HG03457 (cell line): ENCODE data around the gene CDK2.
"Not testable (repeated sequence)": the region's sequence is repeated elsewhere in the genome, so short reads cannot be mapped to it uniquely, and the experiment has no call there.

Source experiments
- ATAC-seq: cut with Tn5 transposase; IDR thresholded peaks from one replicate; pipeline ENCODE4 v1.9.1; 2021; ENCODE audit warnings: moderate number of reproducible peaks; ENCODE audit not compliant: unreplicated experiment

The CDK2 gene

GRCh38 chr12:55978393-55978792 is 11.8 kb downstream of the CDK2 start:
- no peak for ATAC-seq

- ATAC-seq = no peak
These were observed 12.4 kb downstream of the CDK2 start for GRCh38 chr12:55979069-55979468.

- ATAC-seq = not testable (repeated sequence)
These were observed 15.3 kb downstream of the CDK2 start for GRCh38 chr12:55981882-55982281.

GRCh38 chr12:55982319-55982936 is 15.8 kb downstream of the CDK2 start:
- no peak for ATAC-seq

- ATAC-seq = no peak
These were observed 16.7 kb downstream of the CDK2 start for GRCh38 chr12:55983232-55983842.

GRCh38 chr12:55984861-55985260 is 18.2 kb downstream of the CDK2 start:
- ATAC-seq = no peak

GRCh38 chr12:55985341-55985740 is 18.7 kb downstream of the CDK2 start:
- no peak for ATAC-seq

- ATAC-seq = not testable (repeated sequence)
These were observed 19.3 kb downstream of the CDK2 start for GRCh38 chr12:55985976-55986375.

GRCh38 chr12:55991110-55991509 is 24.5 kb downstream of the CDK2 start:
- no peak for ATAC-seq

GRCh38 chr12:55993230-55993853 is 26.7 kb downstream of the CDK2 start:
- no peak for ATAC-seq

- ATAC-seq = no peak
These were observed 28.7 kb downstream of the CDK2 start for GRCh38 chr12:55995366-55995765.

- ATAC-seq = no peak
These were observed 29.6 kb downstream of the CDK2 start for GRCh38 chr12:55996201-55996714.

GRCh38 chr12:55996715-55997534 is 30.3 kb downstream of the CDK2 start, which contains the start of gene SUOX:
Gene SUOX (plus strand): TSS chr12:55997276. CDS start chr12:56002222, 4,946 bp downstream.
- ATAC-seq = peak; percentile 98

GRCh38 chr12:55997535-55997859 is 30.9 kb downstream of the CDK2 start:
- ATAC-seq = no peak

GRCh38 chr12:55999522-55999921 is 32.9 kb downstream of the CDK2 start:
- not testable (repeated sequence) for ATAC-seq

GRCh38 chr12:55999999-56000540 is 33.4 kb downstream of the CDK2 start:
- not testable (repeated sequence) for ATAC-seq

- no peak for ATAC-seq
These were observed 35.0 kb downstream of the CDK2 start for GRCh38 chr12:56001487-56002100.

- ATAC-seq = not testable (repeated sequence)
These were observed 36.7 kb downstream of the CDK2 start for GRCh38 chr12:56003376-56003775.

GRCh38 chr12:56004211-56004610 is 37.6 kb downstream of the CDK2 start:
- no peak for ATAC-seq
